H1 (cell line): Measurements from ENCODE around the gene MRTFA. TPM values are rescaled to one million over a fixed set of nuclear protein-coding genes. Genes with fewer than 3 reads are reported as not detected.

Experiments
- CTCF ChIA-PET: fragments of 300-600 bp; sonication (Branson Sonifier 250); formaldehyde crosslinking; loops from one replicate; lab custom pipeline; 2021; ENCODE audit not compliant: partially characterized antibody; lab: Charles Lee
- POLR2A ChIA-PET: fragments of 300-600 bp; sonication (Branson Sonifier 250); formaldehyde crosslinking; loops from one replicate; lab custom pipeline; 2021; ENCODE audit warnings: inconsistent platforms; ENCODE audit not compliant: partially characterized antibody; lab: Charles Lee
- DNase-seq, 2 experiments: peaks; one replicate each; pipeline versions ENCODE4 v3.0.0 to v3.0.0-alpha.2; 2010 to 2022; ENCODE audit warnings: low spot score in 2 of 2, low read depth in 1 of 2, mixed read lengths in 1 of 2
- FAIRE-seq: peaks from 2 replicates; lab custom pipeline; 2011; peaks lifted over from hg19 to GRCh38; lab: Jason Lieb, UNC
- H2AFZ ChIP-seq: 2 replicates; pipeline ENCODE4 v1.8.1; 2012; ENCODE audit warnings: low read length, inconsistent platforms
- H2AK5ac ChIP-seq: 2 replicates; pipeline ENCODE4 v1.6.1; 2013; ENCODE audit warnings: low read depth, low read length
- H2BK120ac ChIP-seq: replicated peaks from 2 replicates; pipeline ENCODE3; 2013; ENCODE audit warnings: low read depth, low read length, inconsistent platforms
- H2BK12ac ChIP-seq: 2 replicates; pipeline ENCODE4 v1.6.1; 2013; ENCODE audit warnings: low read depth, low read length
- H2BK15ac ChIP-seq: 2 replicates; pipeline ENCODE4 v1.6.1; 2013; ENCODE audit warnings: low read length
- H2BK20ac ChIP-seq: 2 replicates; pipeline ENCODE4 v1.6.1; 2013; ENCODE audit warnings: low read length
- H2BK5ac ChIP-seq: 2 replicates; pipeline ENCODE4 v1.6.1; 2013; ENCODE audit warnings: low read depth, low read length
- H3K14ac ChIP-seq: 2 replicates; pipeline ENCODE4 v1.6.1; 2013; ENCODE audit warnings: inconsistent platforms; ENCODE audit not compliant: insufficient read length
- H3K18ac ChIP-seq: 2 replicates; pipeline ENCODE4 v1.6.1; 2013; ENCODE audit warnings: low read length; ENCODE audit errors: extremely low read depth
- H3K23ac ChIP-seq: 2 replicates; pipeline ENCODE4 v1.6.1; 2013; ENCODE audit warnings: inconsistent platforms; ENCODE audit not compliant: insufficient read length
- H3K23me2 ChIP-seq: 2 replicates; pipeline ENCODE4 v1.6.1; 2013; ENCODE audit warnings: low read depth, low read length
- H3K27ac ChIP-seq: 2 replicates; pipeline ENCODE4 v1.6.1; 2011; ENCODE audit warnings: low read depth, low read length, inconsistent platforms
- H3K27me3 ChIP-seq, 4 experiments: replicated peaks in 1 of 4; 1 replicate in 1 of 4; 2 replicates in 3 of 4; pipeline versions ENCODE4 v1.6.1 to v1.8.1; 2011 to 2013; ENCODE audit warnings: low read length in 3 of 4, mild to moderate bottlenecking in 3 of 4, inconsistent platforms in 2 of 4, mixed read lengths in 2 of 4, moderate library complexity in 1 of 4; ENCODE audit not compliant: control insufficient read depth in 3 of 4, insufficient read depth in 3 of 4; ENCODE audit errors: extremely low read depth in 1 of 4
- H3K36me3 ChIP-seq, 4 experiments: 2 replicates each; pipeline versions ENCODE4 v1.6.1 to v1.8.1; 2011 to 2013; ENCODE audit warnings: mild to moderate bottlenecking in 4 of 4, low read length in 3 of 4, moderate library complexity in 2 of 4, control low read depth in 1 of 4, inconsistent platforms in 1 of 4; ENCODE audit not compliant: insufficient read depth in 4 of 4, control insufficient read depth in 2 of 4
- H3K4ac ChIP-seq: replicated peaks from 2 replicates; pipeline ENCODE3; 2013; ENCODE audit warnings: low read length, low read depth, mixed read lengths, inconsistent platforms; ENCODE audit not compliant: insufficient read length
- H3K4me1 ChIP-seq, 4 experiments: replicated peaks in 1 of 4; 1 replicate in 1 of 4; 2 replicates in 3 of 4; pipeline versions ENCODE4 v1.6.1 to v1.8.1; 2011 to 2013; ENCODE audit warnings: low read length in 3 of 4, inconsistent platforms in 2 of 4, mixed read lengths in 1 of 4; ENCODE audit not compliant: insufficient read depth in 4 of 4, control insufficient read depth in 3 of 4
- H3K4me2 ChIP-seq, 2 experiments: 2 replicates each; pipeline versions ENCODE4 v1.6.1 to v1.8.1; 2011 to 2013; ENCODE audit warnings: low read depth in 2 of 2, low read length in 2 of 2, control low read depth in 1 of 2, inconsistent platforms in 1 of 2, mild to moderate bottlenecking in 1 of 2; ENCODE audit not compliant: insufficient read depth in 1 of 2
- H3K4me3 ChIP-seq, 4 experiments: fragments of 200-600, 300-600 bp in 1 of 4; sonication (generic), shearing (Covaris generic), sonication (Bioruptor Twin) in 1 of 4; 2 replicates each; pipeline versions ENCODE4 v1.5.1 to v1.8.1; 2011 to 2016; ENCODE audit warnings: low read length in 4 of 4, low read depth in 3 of 4, control low read depth in 2 of 4, inconsistent platforms in 2 of 4, mild to moderate bottlenecking in 2 of 4, mixed read lengths in 1 of 4, moderate library complexity in 1 of 4; ENCODE audit not compliant: insufficient read depth in 2 of 4; ENCODE audit errors: extremely low read depth in 1 of 4
- H3K56ac ChIP-seq: replicated peaks from 2 replicates; pipeline ENCODE3; 2013; ENCODE audit warnings: low read depth, mild to moderate bottlenecking, mixed read lengths, low read length, inconsistent platforms; ENCODE audit not compliant: insufficient read length
- H3K79me1 ChIP-seq: 2 replicates; pipeline ENCODE4 v1.6.1; 2013; ENCODE audit warnings: low read depth, low read length, control low read depth
- H3K79me2 ChIP-seq, 2 experiments: 2 replicates each; pipeline versions ENCODE4 v1.6.1 to v1.8.1; 2012 to 2013; ENCODE audit warnings: low read length in 2 of 2, mild to moderate bottlenecking in 2 of 2, inconsistent platforms in 1 of 2; ENCODE audit not compliant: insufficient read depth in 2 of 2, control insufficient read depth in 1 of 2
- H3K9ac ChIP-seq, 4 experiments: replicated peaks in 1 of 4; 1 replicate in 1 of 4; 2 replicates in 3 of 4; pipeline versions ENCODE4 v1.6.1 to v1.8.1; 2011 to 2013; ENCODE audit warnings: low read depth in 3 of 4, low read length in 3 of 4, control low read depth in 2 of 4, mild to moderate bottlenecking in 2 of 4, moderate library complexity in 2 of 4, inconsistent platforms in 1 of 4; ENCODE audit errors: extremely low read depth in 1 of 4
- H3K9me3 ChIP-seq, 2 experiments: 2 replicates each; pipeline versions ENCODE4 v1.6.1 to v1.8.1; 2012 to 2013; ENCODE audit warnings: mild to moderate bottlenecking in 2 of 2, moderate library complexity in 2 of 2, control low read depth in 1 of 2, inconsistent platforms in 1 of 2, low read depth in 1 of 2, low read length in 1 of 2, mixed read lengths in 1 of 2; ENCODE audit not compliant: insufficient read depth in 2 of 2
- H4K20me1 ChIP-seq, 2 experiments: replicated peaks in 1 of 2; 2 replicates each; pipeline versions ENCODE3 to v1.8.1; 2011 to 2013; ENCODE audit warnings: inconsistent platforms in 2 of 2, low read length in 2 of 2, mild to moderate bottlenecking in 1 of 2; ENCODE audit not compliant: insufficient read depth in 2 of 2, control insufficient read depth in 1 of 2
- H4K5ac ChIP-seq: 2 replicates; pipeline ENCODE4 v1.6.1; 2013; ENCODE audit warnings: low read length, low read depth, mixed read lengths, inconsistent platforms; ENCODE audit not compliant: insufficient read length
- H4K8ac ChIP-seq: 2 replicates; pipeline ENCODE4 v1.8.0; 2013; ENCODE audit warnings: mild to moderate bottlenecking, moderate library complexity, low read length, inconsistent platforms; ENCODE audit not compliant: insufficient read depth; ENCODE audit errors: extremely low read depth
- H4K91ac ChIP-seq: replicated peaks from 2 replicates; pipeline ENCODE3; 2013; ENCODE audit warnings: low read length, mixed read lengths, inconsistent platforms; ENCODE audit not compliant: insufficient read length
- CBX5 ChIP-seq: fragments of 300-800, 300-1000 bp; sonication (generic); IDR thresholded peaks from 2 replicates; pipeline ENCODE4 v1.7.1; 2016; ENCODE audit warnings: antibody characterized with exemption, low read length, low read depth
- GTF2F1 ChIP-seq: IDR thresholded peaks from 2 replicates; pipeline ENCODE4 v1.6.1; 2012; ENCODE audit warnings: low read depth, low read length, improper control_type of control experiment, borderline replicate concordance
- POLR2AphosphoS5 ChIP-seq: IDR thresholded peaks from 2 replicates; pipeline ENCODE4 v1.6.1; 2011; ENCODE audit warnings: low read depth, low read length
- POU5F1 ChIP-seq: IDR thresholded peaks from 2 replicates; pipeline ENCODE4 v1.6.1; 2011; ENCODE audit warnings: low read depth, mild to moderate bottlenecking, low read length, moderate library complexity
- SAP30 ChIP-seq: fragments of 300-600 bp; sonication (generic); IDR thresholded peaks from 2 replicates; pipeline ENCODE4 v1.7.1; 2012; ENCODE audit warnings: low read length, moderate library complexity, mild to moderate bottlenecking, inconsistent platforms; ENCODE audit not compliant: insufficient read depth, insufficient replicate concordance
- TAF1 ChIP-seq: IDR thresholded peaks from 2 replicates; pipeline ENCODE4 v1.6.1; 2011; ENCODE audit warnings: mild to moderate bottlenecking, low read depth, low read length
- WGBS, 2 experiments: shearing (Covaris generic) in 1 of 2; methylation state at CpG; one replicate each; pipeline versions ENCODE4 v1.1.6 to v1.1.7; 2013 to 2015; ENCODE audit warnings: low lambda C conversion rate in 2 of 2, mixed read lengths in 2 of 2, inconsistent platforms in 1 of 2, low coverage in 1 of 2, missing lambda C conversion rate in 1 of 2; ENCODE audit not compliant: insufficient replicate concordance in 2 of 2, insufficient coverage in 1 of 2, insufficient read length in 1 of 2; ENCODE audit errors: extremely low coverage in 1 of 2, missing lambda C conversion rate in 1 of 2; 5-methylcytosine and 5-hydroxymethylcytosine counted together
- polyA plus RNA-seq, 7 experiments: library from polyadenylated mRNA; depleted of rRNA in 3 of 7; stranded (reverse) in 5 of 7; unstranded in 2 of 7; fragments of >200 nt in 5 of 7; fragments of 200-250 nt in 2 of 7; gene quantifications; 1 replicate in 5 of 7; 2 replicates in 1 of 7; 4 replicates in 1 of 7; pipeline versions ENCODE4 v1.2.1 to v1.2.3, GENCODE V29; 2011 to 2013; ENCODE audit warnings: missing spikeins in 2 of 7, mixed read lengths in 2 of 7
- total RNA-seq: library from RNA; stranded (reverse); fragmentation: NEBNext Ultra II Directional; extraction: Animal tissue kit (Norgen Biotek cat#: 25700); gene quantifications from 2 replicates; pipeline ENCODE4 v1.2.1, GENCODE V29; 2021

MRTFA gene
- total and polyA plus RNA-seq, 2 of the 8 experiments (the other 6 are each of a cell fraction or from before 2014, with no cell fraction given): 5.4 to 37.9 TPM

GRCh38 chr22:40541300-40541699 lies 95.2 kb downstream of the MRTFA start:
- Histone ChIP-seq H2AK5ac (no peak overlapping the region), H3K4me2 (no peak overlapping the region), H3K27ac (no peak overlapping the region), H3K79me2 (peaks cover 0 to 12% of the 10 kb centered on the region in 2 experiments; a peak in 1 of 4 replicates), H2BK15ac (no peak overlapping the region), H2BK12ac (no peak overlapping the region), H3K27me3 (no peaks in the 10 kb centered on the region), H3K9ac (no peak overlapping the region), H3K14ac (no peak overlapping the region), H4K20me1 (no peaks in the 10 kb centered on the region), H4K91ac (no peak overlapping the region), H3K36me3 (no peaks in the 10 kb centered on the region), H3K4ac (no peak overlapping the region), H2BK20ac (no peak overlapping the region), H3K9me3 (no peaks in the 10 kb centered on the region), H3K23ac (no peak overlapping the region), H3K56ac (no peak overlapping the region), H2AFZ (no peak overlapping the region), H3K23me2 (no peaks in the 10 kb centered on the region; the same call in 1 of the 2 replicates), H4K5ac (no peak overlapping the region), H4K8ac (no peak overlapping the region), H3K4me1 (peaks cover 0 to 2% (median 0%) of the 10 kb centered on the region in 4 experiments; a peak in 2 of 7 replicates), H3K79me1 (peaks cover 2% of the 10 kb centered on the region; the same call in 1 of the 2 replicates), H2BK5ac (no peak overlapping the region), H3K4me3 (no peak overlapping the region), H3K18ac (no peak overlapping the region), H2BK120ac (no peak overlapping the region)
- ChIA-PET POLR2A (no interaction called here), CTCF (interaction anchor here (0.6 to 1.8 kb wide), 5 partner anchors 9 to 105 kb away, joined by 3 to 6 read pairs (median 4); no protein-coding TSS in a partner anchor)
- DNase-seq (no peak), FAIRE-seq (no peak)
- no peak for TF ChIP-seq POLR2AphosphoS5
- TF ChIP-seq GTF2F1: no peak
- no peak for TF ChIP-seq TAF1
- no peak for TF ChIP-seq CBX5
- no peak for TF ChIP-seq SAP30
- TF ChIP-seq POU5F1: no peak
- 79% methylated on average over 2 of the region's 2 CpGs; no CpG with 5 or more reads in 1 of the 2 experiments for WGBS, 2 experiments
